ENCODE measurements around the gene MUC13.
"Not testable (repeated sequence)": the region's sequence is repeated elsewhere in the genome, so short reads cannot be mapped to it uniquely, and the experiment has no call there.

The MUC13 gene

GRCh38 chr3:124963755-124964154 is 29.2 kb upstream of the MUC13 start:
- ATAC-seq (ENCODE audit: insufficient read depth, low read depth) = no peak
- no peak overlapping the region for H3K27ac ChIP-seq (ENCODE audit: low read length)

GRCh38 chr3:124962403-124962940 is 27.9 kb upstream of the MUC13 start:
- no peak overlapping the region for H3K4me3 ChIP-seq (ENCODE audit: low read depth in 1 of 2, low read length in 2 of 2)
- H3K27me3 ChIP-seq (ENCODE audit: insufficient read depth, low read length, poor library complexity) = no peaks in the 10 kb centered on the region
- H3K4me1 ChIP-seq (ENCODE audit: insufficient read depth, low read length) = no peaks in the 10 kb centered on the region
- no peak overlapping the region for H3K4me2 ChIP-seq (ENCODE audit: insufficient read depth, low read length)
- no peak overlapping the region for H3K9ac ChIP-seq (ENCODE audit: low read depth, low read length)
- TF ChIP-seq, protein P1, sequence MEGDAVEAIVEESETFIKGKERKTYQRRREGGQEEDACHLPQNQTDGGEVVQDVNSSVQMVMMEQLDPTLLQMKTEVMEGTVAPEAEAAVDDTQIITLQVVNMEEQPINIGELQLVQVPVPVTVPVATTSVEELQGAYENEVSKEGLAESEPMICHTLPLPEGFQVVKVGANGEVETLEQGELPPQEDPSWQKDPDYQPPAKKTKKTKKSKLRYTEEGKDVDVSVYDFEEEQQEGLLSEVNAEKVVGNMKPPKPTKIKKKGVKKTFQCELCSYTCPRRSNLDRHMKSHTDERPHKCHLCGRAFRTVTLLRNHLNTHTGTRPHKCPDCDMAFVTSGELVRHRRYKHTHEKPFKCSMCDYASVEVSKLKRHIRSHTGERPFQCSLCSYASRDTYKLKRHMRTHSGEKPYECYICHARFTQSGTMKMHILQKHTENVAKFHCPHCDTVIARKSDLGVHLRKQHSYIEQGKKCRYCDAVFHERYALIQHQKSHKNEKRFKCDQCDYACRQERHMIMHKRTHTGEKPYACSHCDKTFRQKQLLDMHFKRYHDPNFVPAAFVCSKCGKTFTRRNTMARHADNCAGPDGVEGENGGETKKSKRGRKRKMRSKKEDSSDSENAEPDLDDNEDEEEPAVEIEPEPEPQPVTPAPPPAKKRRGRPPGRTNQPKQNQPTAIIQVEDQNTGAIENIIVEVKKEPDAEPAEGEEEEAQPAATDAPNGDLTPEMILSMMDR (IDR thresholded peaks at IDR 0.05; ENCODE audit: borderline replicate concordance, extremely low read depth, low read length, poor library complexity, severe bottlenecking) = no peak
- no peak for TF ChIP-seq EZH2 (IDR thresholded peaks at IDR 0.05; ENCODE audit: borderline replicate concordance, low read depth, low read length, severe bottlenecking)
- no peak overlapping the region for H3K27ac ChIP-seq (ENCODE audit: low read length)
- H4K20me1 ChIP-seq (ENCODE audit: insufficient read depth, low read length) = no peaks in the 10 kb centered on the region
- no peaks in the 10 kb centered on the region for H3K9me3 ChIP-seq (ENCODE audit: insufficient read depth, low read length, severe bottlenecking)
- no peak overlapping the region for H2AFZ ChIP-seq (ENCODE audit: low read depth, low read length)
- DNase-seq (no peak), ATAC-seq (ENCODE audit: insufficient read depth, low read depth) (no peak)
- H3K79me2 ChIP-seq (ENCODE audit: insufficient read depth, low read length) = no peaks in the 10 kb centered on the region
- no peaks in the 10 kb centered on the region for H3K36me3 ChIP-seq (ENCODE audit: insufficient read depth, low read length)

More at GRCh38 chr3:124963755-124964154, 29.2 kb upstream of the MUC13 start:
- no peak overlapping the region for H2AFZ ChIP-seq (ENCODE audit: low read depth, low read length)
- DNase-seq = no peak
- no peaks in the 10 kb centered on the region for H3K79me2 ChIP-seq (ENCODE audit: insufficient read depth, low read length)
- TF ChIP-seq, protein P1 (IDR thresholded peaks at IDR 0.05; ENCODE audit: borderline replicate concordance, extremely low read depth, low read length, poor library complexity, severe bottlenecking) = no peak
- no peak for TF ChIP-seq EZH2 (IDR thresholded peaks at IDR 0.05; ENCODE audit: borderline replicate concordance, low read depth, low read length, severe bottlenecking)
- H3K9ac ChIP-seq (ENCODE audit: low read depth, low read length) = no peak overlapping the region
- no peaks in the 10 kb centered on the region for H4K20me1 ChIP-seq (ENCODE audit: insufficient read depth, low read length)
- no peak overlapping the region for H3K4me3 ChIP-seq (ENCODE audit: low read depth in 1 of 2, low read length in 2 of 2)
- no peaks in the 10 kb centered on the region for H3K27me3 ChIP-seq (ENCODE audit: insufficient read depth, low read length, poor library complexity)
- no peaks in the 10 kb centered on the region for H3K4me1 ChIP-seq (ENCODE audit: insufficient read depth, low read length)
- no peaks in the 10 kb centered on the region for H3K36me3 ChIP-seq (ENCODE audit: insufficient read depth, low read length)
- no peaks in the 10 kb centered on the region for H3K9me3 ChIP-seq (ENCODE audit: insufficient read depth, low read length, severe bottlenecking)
- no peak overlapping the region for H3K4me2 ChIP-seq (ENCODE audit: insufficient read depth, low read length)

DNA sequence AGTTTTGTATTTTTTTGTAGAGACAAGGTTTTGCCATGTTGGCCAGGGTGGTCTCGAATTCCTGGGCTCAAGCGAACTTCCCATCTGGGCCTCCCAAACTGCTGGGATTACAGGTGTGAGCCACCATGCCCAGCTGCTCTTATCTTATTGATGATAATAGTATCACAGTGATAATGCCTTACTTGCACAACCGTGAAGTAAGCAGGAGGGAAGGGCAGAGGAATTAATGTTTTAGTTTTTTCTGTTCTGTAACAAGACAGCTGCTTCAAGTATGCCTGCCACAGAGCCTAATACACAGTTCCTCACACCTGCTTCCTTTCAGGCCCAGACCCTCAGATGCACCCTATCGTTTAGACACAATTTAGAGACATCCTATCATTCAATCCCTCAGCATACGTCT is 26.1 kb upstream of the MUC13 start:
- Histone ChIP-seq H3K27ac (ENCODE audit: low read length) (no peak overlapping the region), H3K4me3 (ENCODE audit: low read depth in 1 of 2, low read length in 2 of 2) (no peak overlapping the region), H3K9ac (ENCODE audit: low read depth, low read length) (no peak overlapping the region), H3K4me1 (ENCODE audit: insufficient read depth, low read length) (no peaks in the 10 kb centered on the region), H4K20me1 (ENCODE audit: insufficient read depth, low read length) (no peaks in the 10 kb centered on the region), H3K4me2 (ENCODE audit: insufficient read depth, low read length) (no peak overlapping the region), H3K79me2 (ENCODE audit: insufficient read depth, low read length) (no peaks in the 10 kb centered on the region), H2AFZ (ENCODE audit: low read depth, low read length) (no peak overlapping the region), H3K27me3 (ENCODE audit: insufficient read depth, low read length, poor library complexity) (no peaks in the 10 kb centered on the region), H3K36me3 (ENCODE audit: insufficient read depth, low read length) (no peaks in the 10 kb centered on the region), H3K9me3 (ENCODE audit: insufficient read depth, low read length, severe bottlenecking) (no peaks in the 10 kb centered on the region)
- ATAC-seq (ENCODE audit: insufficient read depth, low read depth) (no peak), DNase-seq (no peak)
- no peak for TF ChIP-seq EZH2 (IDR thresholded peaks at IDR 0.05; ENCODE audit: borderline replicate concordance, low read depth, low read length, severe bottlenecking)
- TF ChIP-seq, protein P1 (IDR thresholded peaks at IDR 0.05; ENCODE audit: borderline replicate concordance, extremely low read depth, low read length, poor library complexity, severe bottlenecking) = no peak

DNA sequence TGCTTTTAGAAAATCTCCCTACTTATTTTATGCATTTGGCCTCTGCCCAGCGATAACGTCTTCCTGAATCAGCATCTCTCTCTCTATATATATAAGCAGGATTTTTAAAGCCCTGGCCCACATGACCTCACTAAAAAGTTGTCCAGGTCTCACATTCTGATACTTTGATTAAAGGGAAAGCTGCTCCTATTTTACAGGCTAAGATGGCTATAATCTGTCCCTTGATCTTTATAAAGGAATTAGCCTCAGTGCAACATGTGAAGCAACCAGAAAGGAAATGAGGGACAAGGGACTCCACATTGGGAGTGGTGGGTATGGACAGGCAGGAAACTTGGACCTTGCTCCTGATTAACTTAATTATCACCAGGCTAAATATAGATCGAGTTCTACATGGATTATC is 25.6 kb upstream of the MUC13 start:
- TF ChIP-seq, protein P1 (IDR thresholded peaks at IDR 0.05; ENCODE audit: borderline replicate concordance, extremely low read depth, low read length, poor library complexity, severe bottlenecking) = no peak
- no peak for TF ChIP-seq EZH2 (IDR thresholded peaks at IDR 0.05; ENCODE audit: borderline replicate concordance, low read depth, low read length, severe bottlenecking)
- Histone ChIP-seq H2AFZ (ENCODE audit: low read depth, low read length) (no peak overlapping the region), H3K9me3 (ENCODE audit: insufficient read depth, low read length, severe bottlenecking) (no peaks in the 10 kb centered on the region), H3K4me2 (ENCODE audit: insufficient read depth, low read length) (no peak overlapping the region), H3K4me1 (ENCODE audit: insufficient read depth, low read length) (no peaks in the 10 kb centered on the region), H3K79me2 (ENCODE audit: insufficient read depth, low read length) (no peaks in the 10 kb centered on the region), H3K36me3 (ENCODE audit: insufficient read depth, low read length) (no peaks in the 10 kb centered on the region), H3K9ac (ENCODE audit: low read depth, low read length) (no peak overlapping the region), H3K4me3 (ENCODE audit: low read depth in 1 of 2, low read length in 2 of 2) (no peak overlapping the region), H3K27ac (ENCODE audit: low read length) (no peak overlapping the region), H4K20me1 (ENCODE audit: insufficient read depth, low read length) (no peaks in the 10 kb centered on the region), H3K27me3 (ENCODE audit: insufficient read depth, low read length, poor library complexity) (no peaks in the 10 kb centered on the region)
- no peak for DNase-seq
- no peak for ATAC-seq (ENCODE audit: insufficient read depth, low read depth)

DNA sequence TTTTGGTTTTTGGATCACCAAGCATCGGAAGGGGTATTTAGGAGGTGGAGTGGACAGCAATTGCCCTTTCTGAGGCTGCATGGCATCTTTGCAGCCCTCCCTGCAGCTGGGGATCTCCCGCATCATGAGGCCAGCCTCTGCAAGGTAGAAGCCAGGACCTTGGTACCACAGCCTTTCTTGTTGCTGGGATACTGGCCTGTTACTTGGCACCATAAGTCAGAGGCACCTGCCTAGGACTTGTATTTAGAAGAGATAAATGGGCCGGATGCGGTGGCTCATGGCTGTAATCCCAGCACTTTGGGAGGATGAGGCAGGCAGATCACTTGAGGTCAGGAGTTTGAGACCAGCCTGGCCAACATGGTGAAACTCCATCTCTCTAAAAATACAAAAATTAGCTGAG is 23.4 kb upstream of the MUC13 start:
- H3K9ac ChIP-seq (ENCODE audit: low read depth, low read length); H3K79me2 ChIP-seq (ENCODE audit: insufficient read depth, low read length); H3K36me3 ChIP-seq (ENCODE audit: insufficient read depth, low read length); H3K27ac ChIP-seq (ENCODE audit: low read length); H3K4me3 ChIP-seq (ENCODE audit: low read depth in 1 of 2, low read length in 2 of 2); H3K27me3 ChIP-seq (ENCODE audit: insufficient read depth, low read length, poor library complexity); H3K4me1 ChIP-seq (ENCODE audit: insufficient read depth, low read length); H3K9me3 ChIP-seq (ENCODE audit: insufficient read depth, low read length, severe bottlenecking); H4K20me1 ChIP-seq (ENCODE audit: insufficient read depth, low read length); H3K4me2 ChIP-seq (ENCODE audit: insufficient read depth, low read length); DNase-seq; ATAC-seq (ENCODE audit: insufficient read depth, low read depth); H2AFZ ChIP-seq (ENCODE audit: low read depth, low read length): not testable (repeated sequence)
